Measurements from ENCODE around the gene PFN4.
A peak's percentile ranks its signal among the peaks of the same experiment; 100 is the strongest.

PFN4 gene

DNA sequence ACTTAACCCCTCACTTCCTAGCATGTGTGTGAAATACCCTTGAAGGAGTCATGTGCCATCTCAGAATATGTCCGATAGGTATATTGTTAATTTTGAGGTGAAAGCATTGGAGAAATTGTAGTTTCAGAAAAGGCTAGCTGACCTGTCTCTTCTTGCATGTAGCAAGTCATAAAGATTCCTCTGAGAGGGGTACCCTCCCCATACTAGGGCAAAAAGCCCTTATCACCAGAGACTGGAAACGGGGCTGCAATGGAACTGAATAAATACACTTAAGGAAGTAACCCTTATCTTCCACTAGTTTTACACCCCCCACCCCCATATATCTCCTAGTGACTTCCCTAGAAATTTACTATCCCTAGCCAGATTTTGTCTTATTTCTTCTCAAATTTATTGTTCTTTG lies 45.3 kb downstream of the PFN4 start:
- DNase-seq (ENCODE audit: low read depth) = no peak

DNA sequence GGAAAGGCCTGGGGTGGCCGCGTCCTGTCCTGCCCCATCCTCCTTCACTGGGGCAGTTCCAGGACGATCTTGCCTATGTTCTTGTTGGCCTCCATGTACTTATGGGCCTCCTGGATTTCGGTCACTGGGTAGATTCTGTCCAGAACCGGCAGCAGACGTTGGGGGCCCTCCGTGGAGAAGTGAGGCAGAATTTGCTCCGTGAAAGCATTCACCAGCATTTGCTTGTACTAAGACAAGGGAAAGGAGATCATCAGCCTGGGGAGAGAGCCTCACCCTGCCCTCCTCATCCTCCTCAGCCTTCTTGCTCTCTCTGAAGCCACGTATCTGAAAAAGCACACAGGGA lies 45.6 kb downstream of the PFN4 start:
- no peak for DNase-seq (ENCODE audit: low read depth)

DNA sequence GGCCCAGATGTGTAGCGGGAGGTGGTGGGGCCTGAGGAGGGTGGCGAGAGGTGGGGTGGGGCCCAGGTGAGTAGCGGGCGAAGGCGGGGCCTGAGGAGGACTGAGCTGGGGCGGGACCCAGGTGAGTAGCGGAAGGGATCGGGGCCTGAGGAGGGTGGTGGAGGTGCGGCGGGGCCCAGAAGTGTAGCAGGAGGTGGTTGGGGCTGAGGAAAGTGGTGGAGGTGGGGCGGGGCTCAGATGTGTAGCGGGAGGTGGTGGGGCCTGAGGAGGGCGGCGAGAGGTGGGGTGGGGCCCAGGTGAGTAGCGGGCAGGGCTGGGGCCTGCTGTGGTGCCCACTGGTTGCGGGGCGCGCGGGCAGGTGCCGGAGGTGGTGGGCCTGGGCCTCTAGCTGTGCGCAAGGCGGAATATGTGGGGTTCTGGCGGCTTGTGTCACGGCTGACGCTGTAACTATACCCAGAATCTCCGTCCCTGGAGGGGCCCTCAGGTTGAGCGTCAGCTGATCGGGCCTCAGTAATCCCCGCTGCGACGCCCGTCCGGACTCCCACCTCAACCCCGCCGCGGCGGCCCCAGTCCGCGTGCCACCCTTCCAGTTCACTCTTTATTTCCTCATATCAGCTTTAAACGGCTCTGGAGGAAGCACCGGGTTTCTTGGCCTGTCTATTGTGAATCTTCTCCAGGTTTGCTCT lies 46.1 kb downstream of the PFN4 start:
- DNase-seq (ENCODE audit: low read depth) = no peak

- peak; percentile 93 for DNase-seq (ENCODE audit: low read depth)
These were observed 47.0 kb downstream of the PFN4 start, which contains the start of gene SF3B6 for GRCh38 chr2:24075915-24076848. SF3B6 (minus strand) TSS chr2:24076326; CDS start chr2:24076229, 97 bp downstream.

DNA sequence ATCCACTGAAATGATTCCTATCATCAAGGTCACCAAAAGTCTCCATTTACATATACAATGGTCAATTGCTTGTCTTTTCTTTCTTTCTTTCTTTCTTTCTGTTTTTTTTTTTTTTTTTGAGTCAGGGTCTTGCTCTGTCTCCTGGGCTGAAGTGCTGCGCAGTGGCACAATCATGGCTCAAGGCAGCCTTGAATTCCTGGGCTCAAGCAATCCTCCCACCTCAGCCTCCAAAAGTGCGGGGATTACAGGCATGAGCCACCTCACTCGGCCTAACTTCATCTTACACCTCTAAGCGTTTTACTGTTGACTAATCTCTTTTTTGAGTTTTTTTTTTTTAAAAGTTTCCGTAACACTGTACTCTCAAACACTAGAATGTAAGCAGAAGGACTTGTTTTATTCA lies 47.9 kb downstream of the PFN4 start:
- DNase-seq (ENCODE audit: low read depth) = no peak

GRCh38 chr2:24073816-24074215 lies 49.3 kb downstream of the PFN4 start:
- DNase-seq (ENCODE audit: low read depth) = no peak

GRCh38 chr2:24072259-24072658 lies 50.9 kb downstream of the PFN4 start:
- DNase-seq (ENCODE audit: low read depth) = no peak

DNA sequence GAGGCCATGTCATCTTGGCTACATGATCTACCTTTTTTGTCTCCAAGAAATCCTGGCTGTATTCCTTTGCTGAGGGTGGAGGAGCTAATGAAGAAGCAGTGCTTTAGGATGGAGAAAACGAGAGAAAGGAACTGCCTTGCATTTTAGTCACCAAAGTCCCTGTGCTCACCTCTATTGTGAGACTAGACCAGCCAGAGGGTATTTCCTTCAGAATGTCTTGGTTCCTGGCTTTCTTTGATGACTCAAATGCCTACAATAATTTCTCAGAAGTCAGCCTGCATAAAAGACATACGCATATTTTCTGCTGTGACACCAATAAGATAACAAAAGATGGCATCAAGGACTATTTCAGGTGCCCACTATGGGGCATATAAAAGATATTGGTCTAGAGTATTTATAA lies 57.8 kb downstream of the PFN4 start:
- DNase-seq (ENCODE audit: low read depth) = no peak

Measured in GM04503 (cell line).